Stomach smooth muscle (tissue), 2 donors: ENCODE measurements around the gene GRPR.

Experiments
- H3K27ac ChIP-seq: one replicate; pipeline ENCODE4 v1.7.0; 2013; ENCODE audit warnings: mild to moderate bottlenecking, low read length, inconsistent platforms
- H3K27me3 ChIP-seq, 2 donors: one replicate each; pipeline ENCODE4 v1.7.0; 2013; ENCODE audit warnings: low read length in 2 of 2; ENCODE audit not compliant: insufficient read depth in 2 of 2, control insufficient read depth in 1 of 2
- H3K36me3 ChIP-seq, 2 donors: one replicate each; pipeline ENCODE4 v1.7.0; 2013; ENCODE audit warnings: low read length in 2 of 2; ENCODE audit not compliant: control insufficient read depth in 2 of 2, insufficient read depth in 2 of 2
- H3K4me1 ChIP-seq: one replicate; pipeline ENCODE4 v1.7.0; 2013; ENCODE audit warnings: low read length; ENCODE audit not compliant: control insufficient read depth, insufficient read depth
- H3K4me3 ChIP-seq, 2 donors: one replicate each; pipeline ENCODE4 v1.7.0; 2013; ENCODE audit warnings: low read length in 2 of 2
- H3K9ac ChIP-seq, 2 donors: one replicate each; pipeline ENCODE4 v1.7.0; 2013; ENCODE audit warnings: low read length in 2 of 2, mild to moderate bottlenecking in 1 of 2
- H3K9me3 ChIP-seq, 2 donors: one replicate each; pipeline ENCODE4 v1.7.0; 2013; ENCODE audit warnings: low read length in 2 of 2; ENCODE audit not compliant: control insufficient read depth in 2 of 2
- donor health status: healthy.
- donor health status: Pancreatic carcinoma.

The GRPR gene

DNA sequence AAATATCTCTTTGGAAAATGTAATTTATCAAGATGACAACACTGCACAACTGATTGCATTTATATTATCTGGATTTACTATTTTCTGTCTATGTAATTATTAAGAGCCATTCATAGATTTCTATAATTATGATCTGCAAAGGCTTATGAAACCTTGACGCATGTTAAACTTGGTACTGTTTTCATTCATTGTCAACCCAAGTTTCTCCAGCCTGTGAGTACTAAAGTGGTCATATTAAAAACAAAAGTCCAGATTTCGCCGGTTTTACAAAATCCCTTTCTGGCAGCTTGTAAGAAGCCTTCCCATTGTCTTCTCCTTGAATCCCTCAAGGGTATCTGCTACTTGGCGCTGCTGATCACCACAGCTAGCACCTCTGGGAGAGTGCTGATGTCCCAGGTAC, 19.7 kb upstream of the GRPR start:
- Histone ChIP-seq H3K4me3 (no peak overlapping the region), H3K36me3 (no peaks in the 10 kb centered on the region), H3K4me1 (no peaks in the 10 kb centered on the region), H3K9me3 (peaks cover 0 to 6% of the 10 kb centered on the region in 2 donors), H3K27me3 (peaks cover 0 to 3% of the 10 kb centered on the region in 2 donors), H3K9ac (no peak overlapping the region), H3K27ac (no peak overlapping the region)

DNA sequence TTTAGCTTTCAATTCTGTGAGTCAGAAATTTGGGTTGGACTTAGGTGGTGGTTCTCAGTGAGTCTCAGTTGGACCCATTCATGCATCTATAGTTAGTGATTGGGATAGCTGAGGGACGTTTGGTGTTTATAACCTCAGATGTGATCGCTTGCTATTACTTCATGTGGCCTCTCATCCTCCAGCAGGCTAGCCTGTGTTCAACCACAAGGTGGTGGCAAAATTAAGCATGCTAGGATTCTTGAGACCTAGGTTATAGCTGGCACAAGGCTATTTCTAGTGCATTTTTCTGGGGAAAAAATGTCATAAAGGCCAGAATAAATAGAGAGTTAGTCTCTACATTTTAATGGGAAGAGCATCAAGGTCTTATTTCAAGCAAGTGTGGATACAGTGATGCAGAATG, 10.9 kb upstream of the GRPR start:
- Histone ChIP-seq H3K27ac (no peak overlapping the region), H3K4me3 (no peak overlapping the region), H3K4me1 (no peaks in the 10 kb centered on the region), H3K9ac (no peak overlapping the region), H3K27me3 (no peaks in the 10 kb centered on the region), H3K9me3 (peaks cover 0 to 3% of the 10 kb centered on the region in 2 donors), H3K36me3 (no peaks in the 10 kb centered on the region)

DNA sequence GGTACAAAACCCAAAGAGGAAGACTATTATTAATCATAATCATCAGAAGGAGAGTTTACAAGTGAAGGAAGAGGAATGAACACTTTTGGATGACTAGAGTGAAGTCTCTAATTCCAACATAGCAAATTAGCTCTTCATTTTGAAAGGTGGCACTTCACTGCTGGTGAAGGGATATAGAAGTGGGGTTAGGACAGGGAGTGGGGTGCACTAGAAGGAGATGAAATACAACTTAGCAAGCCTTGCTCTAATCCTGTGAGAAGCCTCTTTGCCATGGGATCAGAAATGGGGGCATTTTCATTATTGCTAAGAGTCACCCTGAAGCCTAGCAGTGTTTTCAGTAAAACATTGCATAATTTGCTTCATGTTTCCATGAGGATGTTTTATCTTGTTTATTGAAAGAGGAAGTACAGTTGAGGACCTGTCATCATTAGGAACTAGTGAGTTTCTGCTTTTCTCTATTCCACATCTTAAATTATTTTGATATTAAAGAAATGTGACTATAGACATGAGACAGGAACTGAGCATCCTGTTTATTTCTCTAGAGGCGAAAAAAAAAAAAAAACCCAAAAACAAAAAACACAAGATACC, 9.3 kb upstream of the GRPR start:
- no peaks in the 10 kb centered on the region for H3K4me1 ChIP-seq
- no peaks in the 10 kb centered on the region for H3K36me3 ChIP-seq
- H3K9ac ChIP-seq, result no peak overlapping the region
- H3K27ac ChIP-seq, result no peak overlapping the region
- H3K4me3 ChIP-seq, result no peak overlapping the region
- no peaks in the 10 kb centered on the region for H3K27me3 ChIP-seq
- peaks cover 0 to 3% of the 10 kb centered on the region in 2 donors for H3K9me3 ChIP-seq

DNA sequence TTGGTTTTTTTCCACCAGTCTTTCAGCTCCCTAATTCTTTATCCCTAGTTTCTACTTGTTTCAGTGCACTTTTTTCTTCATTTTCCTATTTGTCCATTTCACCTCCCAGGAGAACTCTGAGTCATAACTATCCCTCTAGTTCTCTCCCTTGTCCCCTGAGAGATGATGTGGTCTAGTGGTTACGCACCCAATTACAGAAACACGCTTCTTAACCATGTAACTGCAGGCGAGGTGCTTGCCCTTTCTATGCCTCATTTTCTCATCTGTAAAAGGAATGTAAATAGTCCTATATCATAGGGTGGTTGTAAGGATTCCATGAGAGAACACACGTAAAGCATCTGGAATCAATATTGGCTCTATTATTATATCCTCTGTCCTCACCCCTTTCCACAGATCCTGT, 8.8 kb upstream of the GRPR start:
- Histone ChIP-seq H3K27me3 (no peaks in the 10 kb centered on the region), H3K27ac (no peak overlapping the region), H3K9me3 (peaks cover 0 to 8% of the 10 kb centered on the region in 2 donors), H3K4me3 (no peak overlapping the region), H3K9ac (no peak overlapping the region), H3K36me3 (no peaks in the 10 kb centered on the region), H3K4me1 (no peaks in the 10 kb centered on the region)

DNA sequence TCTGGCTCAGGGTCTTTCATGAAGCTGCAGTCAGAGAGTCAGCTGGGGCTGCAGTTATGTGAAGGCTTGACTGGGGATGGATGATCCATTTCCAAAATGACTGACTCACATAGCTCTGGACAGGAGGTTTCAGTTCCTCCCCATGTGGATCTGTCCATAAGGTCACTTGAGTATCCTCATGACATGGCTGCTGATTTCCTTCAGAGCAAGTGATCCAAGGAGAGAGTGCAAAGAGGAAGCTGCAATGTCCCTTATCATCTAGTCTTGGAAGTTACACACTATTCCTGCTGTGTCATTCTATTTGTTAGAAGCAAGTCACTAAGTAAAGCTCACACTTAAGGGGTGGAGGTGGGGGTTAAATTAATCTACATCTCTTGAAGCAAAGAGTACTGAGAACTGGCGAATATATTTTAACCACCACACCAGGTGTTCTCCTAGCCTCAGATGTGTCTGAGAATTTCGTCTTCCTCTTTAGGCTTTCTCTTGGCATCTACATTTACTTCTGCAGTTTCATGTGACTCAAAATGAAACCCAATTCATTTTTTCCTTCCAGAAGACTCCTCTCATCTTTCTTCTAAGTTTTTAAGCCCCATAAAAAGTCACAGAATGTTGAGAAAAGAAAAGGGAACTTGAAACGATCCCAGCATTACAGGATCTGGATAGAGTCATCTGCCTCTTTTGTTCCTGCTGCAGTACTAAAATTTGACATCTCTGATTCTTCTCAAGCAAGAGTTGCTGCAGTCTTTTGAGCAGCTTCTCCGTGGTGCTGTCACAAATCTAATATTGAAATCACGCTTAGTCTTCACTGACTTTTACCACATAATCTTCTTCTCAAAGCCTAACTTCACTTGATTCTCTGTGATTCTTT, 3.8 kb upstream of the GRPR start:
- Histone ChIP-seq H3K4me1 (no peaks in the 10 kb centered on the region), H3K9ac (peak overlapping the region in 1 of 2 donors; percentile 9), H3K36me3 (no peaks in the 10 kb centered on the region), H3K4me3 (peak overlapping the region in 1 of 2 donors; percentile 11), H3K9me3 (peaks cover 0 to 5% of the 10 kb centered on the region in 2 donors), H3K27me3 (peaks cover 0 to 5% of the 10 kb centered on the region in 2 donors), H3K27ac (peak overlapping the region; percentile 6)

DNA sequence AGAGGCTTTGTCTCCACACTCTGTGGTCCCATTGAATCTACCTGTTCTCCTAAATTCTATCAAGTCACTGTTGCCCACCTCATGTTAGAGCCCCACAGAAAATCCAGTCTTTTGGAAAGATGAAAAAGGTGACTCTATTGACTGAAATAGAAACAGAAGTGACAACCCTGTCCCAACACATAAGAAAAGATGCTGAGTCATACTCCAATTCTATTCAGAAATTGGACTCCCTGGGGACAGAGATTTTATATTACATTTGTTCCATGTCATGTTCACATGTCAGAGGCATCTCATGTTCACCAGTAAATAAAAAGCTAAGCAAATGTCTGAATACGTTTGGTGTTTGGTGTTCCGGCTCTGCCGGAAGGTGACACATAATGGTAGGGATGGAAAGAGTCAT, 2.9 kb upstream of the GRPR start:
- Histone ChIP-seq H3K27me3 (peaks cover 0 to 5% of the 10 kb centered on the region in 2 donors), H3K4me1 (no peaks in the 10 kb centered on the region), H3K4me3 (no peak overlapping the region), H3K36me3 (no peaks in the 10 kb centered on the region), H3K9me3 (peaks cover 0 to 5% of the 10 kb centered on the region in 2 donors), H3K9ac (no peak overlapping the region), H3K27ac (no peak overlapping the region)

DNA sequence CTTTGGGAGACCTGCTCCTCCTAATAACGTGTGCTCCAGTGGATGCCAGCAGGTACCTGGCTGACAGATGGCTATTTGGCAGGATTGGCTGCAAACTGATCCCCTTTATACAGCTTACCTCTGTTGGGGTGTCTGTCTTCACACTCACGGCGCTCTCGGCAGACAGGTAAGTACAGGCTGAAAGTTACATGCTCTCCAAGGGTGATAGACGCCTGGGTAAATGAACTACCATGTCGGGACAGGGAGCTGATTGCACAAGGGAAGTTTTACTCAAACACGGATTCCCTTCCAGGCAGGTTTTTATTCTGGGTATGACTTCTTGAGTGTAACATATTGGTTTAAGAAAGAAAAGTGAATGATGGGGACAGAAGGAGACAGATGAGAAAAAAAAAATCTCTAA, 836 bp downstream of the GRPR start:
- Histone ChIP-seq H3K27me3 (peaks cover 0 to 8% of the 10 kb centered on the region in 2 donors), H3K4me1 (no peaks in the 10 kb centered on the region), H3K36me3 (no peaks in the 10 kb centered on the region), H3K9ac (peak overlapping the region; percentile 60 to 61), H3K27ac (no peak overlapping the region), H3K9me3 (peaks cover 0 to 3% of the 10 kb centered on the region in 2 donors), H3K4me3 (peak overlapping the region; percentile 74 to 78)

DNA sequence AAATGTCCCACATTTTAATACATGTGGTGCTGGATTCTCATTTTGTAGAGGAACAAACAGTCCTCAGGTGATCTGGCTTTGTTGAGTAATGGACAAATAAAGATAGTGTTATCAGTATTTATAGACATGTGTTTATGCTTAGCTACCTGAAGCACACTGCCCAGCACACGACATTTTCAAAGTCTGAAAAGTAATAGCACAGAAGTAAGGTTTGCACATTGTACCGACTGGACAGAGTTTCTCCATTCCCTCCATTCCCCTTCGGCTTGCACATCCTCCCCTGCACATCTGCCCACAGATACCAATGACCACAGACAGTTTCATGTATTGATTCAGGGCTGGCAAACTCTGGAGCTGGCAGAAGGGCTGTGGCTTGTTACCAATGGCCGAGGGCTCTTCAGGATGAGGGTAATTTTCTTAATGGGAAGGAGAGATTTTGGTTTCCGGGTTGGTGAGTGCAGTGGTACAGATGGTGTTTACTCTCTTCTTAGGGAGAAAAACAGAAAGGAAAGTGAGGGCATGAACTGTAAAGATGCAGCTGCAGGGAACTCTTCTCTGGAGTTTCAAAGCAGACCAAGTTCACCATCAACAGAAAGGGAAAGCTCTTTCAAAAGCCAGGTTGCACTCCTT, 2.3 kb downstream of the GRPR start:
- Histone ChIP-seq H3K9ac (peak overlapping the region in 1 of 2 donors; percentile 45), H3K27ac (peak overlapping the region; percentile 7), H3K4me3 (peak overlapping the region; percentile 74 to 78), H3K36me3 (no peaks in the 10 kb centered on the region), H3K4me1 (no peaks in the 10 kb centered on the region), H3K27me3 (peaks cover 0 to 8% of the 10 kb centered on the region in 2 donors), H3K9me3 (no peaks in the 10 kb centered on the region)

DNA sequence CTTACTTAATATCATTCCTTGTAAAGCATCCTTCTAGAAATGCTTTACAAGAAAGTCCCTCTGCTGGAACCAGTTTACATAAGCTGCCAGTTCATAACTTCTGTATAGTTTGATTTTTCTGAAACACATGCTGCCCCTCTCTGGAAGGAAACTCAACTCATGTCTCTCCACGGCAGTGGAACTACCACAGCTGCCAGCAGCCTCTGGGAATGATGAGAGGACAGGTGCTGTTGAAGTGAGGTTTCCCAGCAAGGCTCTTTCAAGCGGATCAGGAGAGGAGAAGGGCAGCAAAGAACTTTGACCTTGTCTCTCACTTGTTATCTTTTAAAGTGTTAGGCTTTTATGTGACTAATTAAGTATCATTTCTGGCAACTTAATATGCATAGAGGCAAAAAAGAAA, 7.3 kb downstream of the GRPR start:
- peaks cover 0 to under 1% of the 10 kb centered on the region in 2 donors for H3K27me3 ChIP-seq
- peak overlapping the region in 1 of 2 donors; percentile 4 for H3K4me3 ChIP-seq
- no peaks in the 10 kb centered on the region for H3K36me3 ChIP-seq
- H3K9ac ChIP-seq, result no peak overlapping the region
- no peaks in the 10 kb centered on the region for H3K4me1 ChIP-seq
- H3K9me3 ChIP-seq, result no peaks in the 10 kb centered on the region
- no peak overlapping the region for H3K27ac ChIP-seq

DNA sequence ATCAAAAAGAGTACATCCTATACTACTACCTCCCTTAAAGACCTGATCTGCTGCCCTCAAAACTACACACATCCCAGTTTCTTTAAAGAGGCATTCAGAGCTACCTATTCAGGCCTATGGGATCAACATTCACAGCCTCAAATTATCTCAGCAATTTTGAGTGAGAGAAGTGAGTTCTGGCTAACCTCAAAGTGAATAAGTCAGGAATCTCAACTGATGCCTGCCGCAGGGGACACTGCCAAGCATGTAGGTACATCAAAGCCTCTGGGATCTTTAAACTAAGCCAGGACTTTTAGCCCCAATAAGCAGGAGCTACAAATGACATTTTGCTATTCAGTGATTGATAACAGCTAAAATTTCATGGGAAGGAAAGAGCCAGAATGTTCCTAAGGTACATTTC, 11.6 kb downstream of the GRPR start:
- H3K9me3 ChIP-seq, result no peaks in the 10 kb centered on the region
- no peaks in the 10 kb centered on the region for H3K27me3 ChIP-seq
- H3K4me3 ChIP-seq, result no peak overlapping the region
- no peaks in the 10 kb centered on the region for H3K36me3 ChIP-seq
- H3K9ac ChIP-seq, result no peak overlapping the region
- no peaks in the 10 kb centered on the region for H3K4me1 ChIP-seq
- peak overlapping the region; percentile 37 for H3K27ac ChIP-seq
